Ovary (tissue), 3 donors: ENCODE measurements around the gene NAALADL2.

ENCODE experiments used
- POLR2A ChIP-seq: fragments of 450-650 bp; IDR thresholded peaks from one replicate; pipeline ENCODE4 v1.6.1; 2017; ENCODE audit warnings: antibody characterized with exemption, mild to moderate bottlenecking, moderate library complexity
- TF ChIP-seq, protein P1 (sequence below), 3 donors: fragments of 450-650 bp in 2 of 3; fragments of 200-600 bp in 1 of 3; IDR thresholded peaks; one replicate each; pipeline versions ENCODE4 v1.5.1 to v1.8.0; 2016 to 2022; ENCODE audit warnings: antibody characterized with exemption in 3 of 3, mild to moderate bottlenecking in 1 of 3
- donor health status: DM: no; HTN: no; CAD: no.

DNA sequence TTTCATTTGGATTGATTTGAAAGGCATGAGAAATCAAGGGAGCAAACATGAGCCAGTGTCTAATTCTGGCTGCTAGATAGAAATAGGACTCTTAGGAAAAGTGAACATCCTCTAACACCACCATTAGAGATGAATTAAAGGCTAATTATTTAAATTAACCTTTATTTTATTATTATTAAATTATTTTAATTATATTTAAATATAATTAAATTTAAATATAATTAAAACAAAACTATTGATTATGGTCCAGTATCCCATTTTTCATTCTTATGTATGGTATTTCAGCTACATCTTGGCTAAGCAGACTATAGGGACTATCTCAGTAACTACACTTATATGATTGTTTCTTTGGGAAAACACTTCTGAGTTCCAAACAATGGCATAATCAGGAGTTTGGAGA is 904.8 kb downstream of the NAALADL2 start:
- TF ChIP-seq, protein P1, sequence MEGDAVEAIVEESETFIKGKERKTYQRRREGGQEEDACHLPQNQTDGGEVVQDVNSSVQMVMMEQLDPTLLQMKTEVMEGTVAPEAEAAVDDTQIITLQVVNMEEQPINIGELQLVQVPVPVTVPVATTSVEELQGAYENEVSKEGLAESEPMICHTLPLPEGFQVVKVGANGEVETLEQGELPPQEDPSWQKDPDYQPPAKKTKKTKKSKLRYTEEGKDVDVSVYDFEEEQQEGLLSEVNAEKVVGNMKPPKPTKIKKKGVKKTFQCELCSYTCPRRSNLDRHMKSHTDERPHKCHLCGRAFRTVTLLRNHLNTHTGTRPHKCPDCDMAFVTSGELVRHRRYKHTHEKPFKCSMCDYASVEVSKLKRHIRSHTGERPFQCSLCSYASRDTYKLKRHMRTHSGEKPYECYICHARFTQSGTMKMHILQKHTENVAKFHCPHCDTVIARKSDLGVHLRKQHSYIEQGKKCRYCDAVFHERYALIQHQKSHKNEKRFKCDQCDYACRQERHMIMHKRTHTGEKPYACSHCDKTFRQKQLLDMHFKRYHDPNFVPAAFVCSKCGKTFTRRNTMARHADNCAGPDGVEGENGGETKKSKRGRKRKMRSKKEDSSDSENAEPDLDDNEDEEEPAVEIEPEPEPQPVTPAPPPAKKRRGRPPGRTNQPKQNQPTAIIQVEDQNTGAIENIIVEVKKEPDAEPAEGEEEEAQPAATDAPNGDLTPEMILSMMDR (IDR thresholded peaks at IDR 0.05): no peak
- no peak for TF ChIP-seq POLR2A
